ENCODE data around the gene ERBB2. TPM values are rescaled to one million over a fixed set of nuclear protein-coding genes. Genes with fewer than 3 reads are reported as not detected.

Gene ERBB2
- total and polyA plus RNA-seq, 9 of the 15 experiments (the other 6 are each of a cell fraction or from before 2014, with no cell fraction given), result 0.74 to 5.6 (median 3.3) TPM

DNA sequence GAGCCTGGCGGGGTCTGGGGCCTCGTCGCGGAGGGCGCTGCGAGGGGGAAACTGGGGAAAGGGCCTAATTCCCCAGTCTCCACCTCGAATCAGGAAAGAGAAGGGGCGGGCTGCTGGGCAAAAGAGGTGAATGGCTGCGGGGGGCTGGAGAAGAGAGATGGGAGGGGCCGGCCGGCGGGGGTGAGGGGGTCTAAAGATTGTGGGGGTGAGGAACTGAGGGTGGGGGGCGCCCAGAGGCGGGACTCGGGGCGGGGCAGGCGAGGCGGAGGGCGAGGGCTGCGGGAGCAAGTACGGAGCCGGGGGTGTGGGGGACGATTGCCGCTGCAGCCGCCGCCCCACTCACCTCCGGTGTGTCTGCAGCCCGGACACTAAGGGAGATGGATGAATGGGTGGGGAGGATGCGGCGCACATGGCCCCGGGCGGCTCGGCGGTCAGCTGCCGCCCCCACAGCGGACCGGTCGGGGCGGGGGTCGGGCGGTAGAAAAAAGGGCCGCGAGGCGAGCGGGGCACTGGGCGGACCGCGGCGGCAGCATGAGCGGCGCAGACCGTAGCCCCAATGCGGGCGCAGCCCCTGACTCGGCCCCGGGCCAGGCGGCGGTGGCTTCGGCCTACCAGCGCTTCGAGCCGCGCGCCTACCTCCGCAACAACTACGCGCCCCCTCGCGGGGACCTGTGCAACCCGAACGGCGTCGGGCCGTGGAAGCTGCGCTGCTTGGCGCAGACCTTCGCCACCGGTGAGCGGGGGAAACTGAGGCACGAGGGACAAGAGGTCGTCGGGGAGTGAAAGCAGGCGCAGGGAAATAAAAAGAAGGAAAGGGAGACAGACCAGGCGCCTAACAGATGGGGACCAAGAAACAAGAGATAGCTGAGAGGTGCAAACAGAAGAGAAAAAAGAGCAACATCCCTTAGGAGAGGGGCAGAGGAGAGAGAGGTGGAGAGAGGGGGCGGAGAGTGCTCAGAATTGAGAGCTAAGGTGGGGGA is 31.6 kb upstream of the ERBB2 start, which contains the start of gene PNMT (continued):
- TF ChIP-seq, protein P1, sequence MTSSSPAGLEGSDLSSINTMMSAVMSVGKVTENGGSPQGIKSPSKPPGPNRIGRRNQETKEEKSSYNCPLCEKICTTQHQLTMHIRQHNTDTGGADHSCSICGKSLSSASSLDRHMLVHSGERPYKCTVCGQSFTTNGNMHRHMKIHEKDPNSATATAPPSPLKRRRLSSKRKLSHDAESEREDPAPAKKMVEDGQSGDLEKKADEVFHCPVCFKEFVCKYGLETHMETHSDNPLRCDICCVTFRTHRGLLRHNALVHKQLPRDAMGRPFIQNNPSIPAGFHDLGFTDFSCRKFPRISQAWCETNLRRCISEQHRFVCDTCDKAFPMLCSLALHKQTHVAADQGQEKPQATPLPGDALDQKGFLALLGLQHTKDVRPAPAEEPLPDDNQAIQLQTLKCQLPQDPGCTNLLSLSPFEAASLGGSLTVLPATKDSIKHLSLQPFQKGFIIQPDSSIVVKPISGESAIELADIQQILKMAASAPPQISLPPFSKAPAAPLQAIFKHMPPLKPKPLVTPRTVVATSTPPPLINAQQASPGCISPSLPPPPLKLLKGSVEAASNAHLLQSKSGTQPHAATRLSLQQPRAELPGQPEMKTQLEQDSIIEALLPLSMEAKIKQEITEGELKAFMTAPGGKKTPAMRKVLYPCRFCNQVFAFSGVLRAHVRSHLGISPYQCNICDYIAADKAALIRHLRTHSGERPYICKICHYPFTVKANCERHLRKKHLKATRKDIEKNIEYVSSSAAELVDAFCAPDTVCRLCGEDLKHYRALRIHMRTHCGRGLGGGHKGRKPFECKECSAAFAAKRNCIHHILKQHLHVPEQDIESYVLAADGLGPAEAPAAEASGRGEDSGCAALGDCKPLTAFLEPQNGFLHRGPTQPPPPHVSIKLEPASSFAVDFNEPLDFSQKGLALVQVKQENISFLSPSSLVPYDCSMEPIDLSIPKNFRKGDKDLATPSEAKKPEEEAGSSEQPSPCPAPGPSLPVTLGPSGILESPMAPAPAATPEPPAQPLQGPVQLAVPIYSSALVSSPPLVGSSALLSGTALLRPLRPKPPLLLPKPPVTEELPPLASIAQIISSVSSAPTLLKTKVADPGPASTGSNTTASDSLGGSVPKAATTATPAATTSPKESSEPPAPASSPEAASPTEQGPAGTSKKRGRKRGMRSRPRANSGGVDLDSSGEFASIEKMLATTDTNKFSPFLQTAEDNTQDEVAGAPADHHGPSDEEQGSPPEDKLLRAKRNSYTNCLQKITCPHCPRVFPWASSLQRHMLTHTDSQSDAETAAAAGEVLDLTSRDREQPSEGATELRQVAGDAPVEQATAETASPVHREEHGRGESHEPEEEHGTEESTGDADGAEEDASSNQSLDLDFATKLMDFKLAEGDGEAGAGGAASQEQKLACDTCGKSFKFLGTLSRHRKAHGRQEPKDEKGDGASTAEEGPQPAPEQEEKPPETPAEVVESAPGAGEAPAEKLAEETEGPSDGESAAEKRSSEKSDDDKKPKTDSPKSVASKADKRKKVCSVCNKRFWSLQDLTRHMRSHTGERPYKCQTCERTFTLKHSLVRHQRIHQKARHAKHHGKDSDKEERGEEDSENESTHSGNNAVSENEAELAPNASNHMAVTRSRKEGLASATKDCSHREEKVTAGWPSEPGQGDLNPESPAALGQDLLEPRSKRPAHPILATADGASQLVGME (CRISPR knock-in tag; IDR thresholded peaks at IDR 0.05), result peak; percentile 69
- TF ChIP-seq ZNF24 (IDR thresholded peaks at IDR 0.05) (peak; percentile 79), HCFC1 (IDR thresholded peaks at IDR 0.05; ENCODE audit: low read depth, low read length) (0 out of 2 replicates have a peak, but pooled peaks have one; percentile 16), POLR2H (tag; IDR thresholded peaks at IDR 0.05; ENCODE audit: low read depth) (no peak), ZNF644 (tag; IDR thresholded peaks at IDR 0.05; ENCODE audit: low read depth) (peak; percentile 45; the same call in 1 of the 2 replicates), SMARCB1 (IDR thresholded peaks at IDR 0.05; ENCODE audit: insufficient read length, low read depth) (no peak), SETDB1 (IDR thresholded peaks at IDR 0.05; ENCODE audit: low read length) (no peak), ESRRA (IDR thresholded peaks at IDR 0.05; ENCODE audit: borderline replicate concordance, low read depth) (0 out of 2 replicates have a peak, but pooled peaks have one; percentile 44), JUND (IDR thresholded peaks at IDR 0.05; ENCODE audit: borderline replicate concordance, low read depth, low read length) (no peak), JUND (tag; IDR thresholded peaks at IDR 0.05; ENCODE audit: borderline replicate concordance, low read depth, low read length) (no peak; the same call in 2 of the 3 replicates), NR4A1 (CRISPR knock-in tag; IDR thresholded peaks at IDR 0.05) (peak; percentile 50; the same call in 1 of the 2 replicates), NR4A1 (tag; IDR thresholded peaks at IDR 0.05) (peak; percentile 77), ZKSCAN1 (IDR thresholded peaks at IDR 0.05; ENCODE audit: low read depth, low read length) (0 out of 2 replicates have a peak, but pooled peaks have one; percentile 35), MYC (IDR thresholded peaks at IDR 0.05; ENCODE audit: low read depth, low read length) (peak; percentile 92), MYC (CRISPR knock-in tag; IDR thresholded peaks at IDR 0.05; ENCODE audit: borderline replicate concordance, low read depth) (no peak), ZNF699 (CRISPR knock-in tag; IDR thresholded peaks at IDR 0.05; ENCODE audit: insufficient replicate concordance) (no peak), FUS (optimal IDR thresholded peaks at IDR 0.05; ENCODE audit: low read depth, low read length) (peak; percentile 83), ZNF134 (CRISPR knock-in tag; conservative IDR thresholded peaks at IDR 0.05) (no peak), ZNF584 (CRISPR knock-in tag; IDR thresholded peaks at IDR 0.05; ENCODE audit: low read depth) (0 out of 2 replicates have a peak, but pooled peaks have one; percentile 27), RNF2 (IDR thresholded peaks at IDR 0.05) (peak; percentile 49; the same call in 1 of the 2 replicates), ZC3H8 (IDR thresholded peaks at IDR 0.05) (0 out of 2 replicates have a peak, but pooled peaks have one; percentile 22)
- TF ChIP-seq, protein P2, sequence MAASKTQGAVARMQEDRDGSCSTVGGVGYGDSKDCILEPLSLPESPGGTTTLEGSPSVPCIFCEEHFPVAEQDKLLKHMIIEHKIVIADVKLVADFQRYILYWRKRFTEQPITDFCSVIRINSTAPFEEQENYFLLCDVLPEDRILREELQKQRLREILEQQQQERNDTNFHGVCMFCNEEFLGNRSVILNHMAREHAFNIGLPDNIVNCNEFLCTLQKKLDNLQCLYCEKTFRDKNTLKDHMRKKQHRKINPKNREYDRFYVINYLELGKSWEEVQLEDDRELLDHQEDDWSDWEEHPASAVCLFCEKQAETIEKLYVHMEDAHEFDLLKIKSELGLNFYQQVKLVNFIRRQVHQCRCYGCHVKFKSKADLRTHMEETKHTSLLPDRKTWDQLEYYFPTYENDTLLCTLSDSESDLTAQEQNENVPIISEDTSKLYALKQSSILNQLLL (CRISPR knock-in tag; IDR thresholded peaks at IDR 0.05; ENCODE audit: borderline replicate concordance), result no peak
